GM21723 (cell line): ENCODE measurements around the gene KIF15.

ENCODE experiments used
- ATAC-seq: cut with Tn5 transposase; IDR thresholded peaks from one replicate; pipeline ENCODE4 v1.9.1; 2021; ENCODE audit warnings: mild to moderate bottlenecking, moderate library complexity; ENCODE audit not compliant: unreplicated experiment

The KIF15 gene

GRCh38 chr3:44877333-44877732 lies 115.7 kb downstream of the KIF15 start:
- ATAC-seq: no peak

- ATAC-seq: no peak
These were observed 118.7 kb downstream of the KIF15 start for GRCh38 chr3:44880284-44880683.

GRCh38 chr3:44883213-44883955 lies 121.8 kb downstream of the KIF15 start:
- ATAC-seq: no peak

GRCh38 chr3:44883999-44884431 lies 122.4 kb downstream of the KIF15 start:
- no peak for ATAC-seq

- ATAC-seq: no peak
These were observed 124.0 kb downstream of the KIF15 start for GRCh38 chr3:44885618-44886017.

GRCh38 chr3:44886561-44886960 lies 125.0 kb downstream of the KIF15 start:
- ATAC-seq: no peak

GRCh38 chr3:44887101-44887500 lies 125.5 kb downstream of the KIF15 start:
- no peak for ATAC-seq

DNA sequence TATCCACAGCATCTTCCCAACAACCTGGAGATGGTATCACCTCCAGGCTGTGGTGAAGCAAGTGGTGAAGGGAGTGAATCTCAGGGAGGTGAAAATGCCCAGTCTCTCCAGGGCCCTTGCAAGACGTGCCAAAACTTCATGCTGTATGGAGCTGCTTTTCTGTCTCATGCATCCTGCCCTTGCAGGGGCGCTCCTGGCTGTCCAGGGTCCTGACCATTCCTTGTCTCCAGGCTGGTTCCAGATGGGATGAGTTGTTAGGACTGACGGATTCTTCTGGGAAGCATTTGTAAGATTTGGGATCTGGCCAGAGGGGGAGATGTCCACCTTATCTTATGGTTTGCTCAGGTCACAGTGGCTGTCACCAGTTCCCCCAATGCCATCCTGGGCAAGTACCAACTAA lies 128.7 kb downstream of the KIF15 start:
- no peak for ATAC-seq

- ATAC-seq: no peak
These were observed 129.3 kb downstream of the KIF15 start for GRCh38 chr3:44890852-44891251.

DNA sequence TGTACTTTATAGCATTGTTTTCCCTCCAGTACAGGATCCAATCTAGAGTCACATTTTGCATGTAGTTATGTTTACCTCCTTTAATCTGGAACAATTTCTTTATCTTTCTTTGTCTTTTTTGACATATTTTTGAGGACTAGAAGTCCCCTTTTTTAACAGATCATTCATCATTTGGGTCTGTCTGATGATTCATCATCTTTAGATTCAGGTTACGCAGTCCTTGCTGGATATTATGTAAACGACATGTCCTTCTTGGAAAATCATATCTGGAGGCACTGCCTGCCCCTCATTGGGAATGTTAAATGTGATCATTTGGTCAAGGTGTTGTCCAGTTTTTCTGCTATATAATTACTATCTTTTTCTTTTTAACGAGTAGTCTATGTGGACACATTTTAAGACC lies 131.1 kb downstream of the KIF15 start:
- ATAC-seq: no peak

DNA sequence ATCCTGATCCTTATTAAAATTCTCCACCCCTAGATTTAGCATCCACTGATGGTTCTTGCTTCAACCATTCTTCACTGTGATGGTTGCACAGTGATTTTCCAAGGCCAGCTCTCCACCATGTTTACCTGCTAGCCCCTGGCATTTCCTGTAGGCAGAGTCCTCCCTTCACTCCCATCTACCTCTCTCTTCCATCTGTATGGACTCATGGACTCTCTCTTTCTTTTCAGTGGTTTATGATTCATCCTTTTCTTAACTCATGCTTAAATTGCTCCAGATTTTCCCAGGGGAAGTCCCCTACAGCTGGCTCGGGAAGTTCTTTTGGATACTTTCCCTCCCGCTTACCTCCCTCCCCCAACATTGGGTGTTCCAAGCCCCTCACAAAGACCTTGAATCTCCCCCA lies 131.5 kb downstream of the KIF15 start:
- ATAC-seq: no peak

GRCh38 chr3:44894485-44894884 lies 132.9 kb downstream of the KIF15 start:
- ATAC-seq: no peak

- no peak for ATAC-seq
These were observed 134.8 kb downstream of the KIF15 start for GRCh38 chr3:44896440-44896839.

GRCh38 chr3:44899683-44900367 lies 138.2 kb downstream of the KIF15 start:
- ATAC-seq: no peak

GRCh38 chr3:44902628-44903027 lies 141.0 kb downstream of the KIF15 start:
- no peak for ATAC-seq
